Stimulated activated naive CD8-positive, alpha-beta T cell treated with anti-CD3 and anti-CD28 coated beads, Interleukin-15, amount 100 ng/mL, for 72 hours (primary cell): ENCODE measurements around the gene CR1L.
A peak's percentile ranks its signal among the peaks of the same experiment; 100 is the strongest.
"Not testable (repeated sequence)": the region's sequence is repeated elsewhere in the genome, so short reads cannot be mapped to it uniquely, and the experiment has no call there.

Source experiments
- ATAC-seq: fragments of 150-1000 bp; cut with Tn5 transposase; 2 replicates; pipeline ENCODE4 v1.10.0; 2021; ENCODE audit warnings: mild to moderate bottlenecking, moderate library complexity
- DNase-seq, 2 donors: peaks; one replicate each; pipeline ENCODE4 v3.0.0; 2021 to 2022
- H3K27ac Mint-ChIP-seq, 2 donors: one replicate each; pipeline ENCODE4 v1.8.0; 2022; ENCODE audit warnings: mild to moderate bottlenecking in 2 of 2, mixed read lengths in 2 of 2, moderate library complexity in 2 of 2
- H3K27me3 Mint-ChIP-seq: one replicate; pipeline ENCODE4 v1.8.0; 2022; ENCODE audit warnings: mixed read lengths
- H3K4me1 Mint-ChIP-seq: one replicate; pipeline ENCODE4 v1.8.0; 2022; ENCODE audit warnings: mild to moderate bottlenecking, mixed read lengths
- H3K4me3 Mint-ChIP-seq, 2 donors: one replicate each; pipeline ENCODE4 v1.8.0; 2022; ENCODE audit warnings: mild to moderate bottlenecking in 2 of 2, mixed read lengths in 2 of 2, moderate library complexity in 1 of 2
- H3K9me3 Mint-ChIP-seq, 2 donors: one replicate each; pipeline ENCODE4 v1.8.0; 2022; ENCODE audit warnings: mixed read lengths in 2 of 2

The CR1L gene

DNA sequence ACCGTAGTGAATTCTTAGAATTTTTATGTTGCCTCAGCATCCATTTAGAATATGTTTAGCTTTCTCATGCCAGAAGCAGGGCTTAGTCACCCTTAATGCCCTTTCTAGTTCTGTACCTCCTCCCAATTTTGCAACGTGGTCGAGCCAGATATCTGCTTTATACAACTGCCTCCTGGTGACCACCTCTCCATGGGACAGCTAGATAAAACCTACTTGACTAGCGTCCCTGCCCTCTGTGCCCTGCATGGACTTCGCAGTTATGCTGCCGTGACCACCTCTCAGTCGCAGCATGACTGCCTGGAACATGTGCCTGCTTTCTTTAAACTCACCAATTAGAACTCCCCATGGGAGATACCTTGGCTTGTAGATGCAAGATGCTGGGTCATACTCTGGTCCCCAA lies 47.4 kb downstream of the CR1L start:
- not testable (repeated sequence) for H3K9me3 Mint-ChIP-seq, DNase-seq, H3K4me3 Mint-ChIP-seq, H3K4me1 Mint-ChIP-seq, ATAC-seq, H3K27ac Mint-ChIP-seq
- H3K27me3 Mint-ChIP-seq, result peaks cover 14% of the 10 kb centered on the region

DNA sequence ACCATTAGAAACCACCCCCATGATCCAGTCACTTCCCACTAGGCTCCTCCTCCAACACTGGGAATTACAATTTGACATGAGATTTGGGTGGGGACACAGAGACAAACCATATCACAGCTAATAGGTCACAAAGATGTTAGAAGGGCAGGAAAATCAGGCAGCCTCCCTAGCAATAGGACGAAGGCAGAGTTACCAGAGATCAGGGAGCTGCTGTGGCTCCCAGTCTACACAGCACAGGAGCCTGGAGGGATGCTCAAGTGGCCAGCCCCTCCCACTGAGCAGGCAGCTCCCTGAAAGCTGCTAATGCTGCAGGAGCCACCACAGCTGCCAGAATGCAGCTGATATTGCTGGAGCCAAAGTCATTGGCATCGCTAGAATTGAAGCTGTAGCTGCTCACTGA lies 51.0 kb downstream of the CR1L start:
- DNase-seq, result no peak
- no peaks in the 10 kb centered on the region for H3K4me1 Mint-ChIP-seq
- no peak overlapping the region for H3K4me3 Mint-ChIP-seq
- H3K9me3 Mint-ChIP-seq, result no peaks in the 10 kb centered on the region
- no peak for ATAC-seq
- H3K27me3 Mint-ChIP-seq, result peaks cover 14% of the 10 kb centered on the region
- no peak overlapping the region for H3K27ac Mint-ChIP-seq

DNA sequence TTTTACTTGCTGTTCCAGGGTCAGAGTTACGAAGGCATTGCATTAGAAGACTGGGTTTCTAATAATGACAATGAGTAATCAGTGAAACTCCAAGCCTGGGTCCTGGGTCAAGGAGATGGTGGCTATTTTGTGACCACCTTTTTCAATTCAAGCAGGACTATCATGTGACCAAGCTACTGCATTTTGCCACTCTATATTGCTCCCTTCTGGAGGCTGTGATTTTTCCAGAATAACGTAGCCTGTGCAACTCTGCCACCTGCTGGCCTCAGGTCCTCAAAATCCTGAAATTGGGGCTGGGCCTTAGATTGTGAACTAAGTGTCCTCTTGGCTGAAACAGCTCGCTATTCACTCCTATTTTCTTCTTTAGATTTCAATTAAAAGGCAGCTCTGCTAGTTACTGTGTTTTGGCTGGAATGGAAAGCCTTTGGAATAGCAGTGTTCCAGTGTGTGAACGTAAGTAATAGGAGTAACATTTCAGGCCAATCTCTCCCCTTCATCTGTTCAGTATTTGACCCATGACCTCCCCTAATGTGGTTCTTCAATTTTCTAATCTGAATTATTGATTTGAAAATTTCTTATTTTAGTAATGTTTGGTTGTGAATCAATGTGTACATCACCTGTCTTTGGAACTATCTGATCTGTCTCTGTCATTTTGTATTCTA lies 54.0 kb downstream of the CR1L start:
- no peak overlapping the region for H3K27ac Mint-ChIP-seq
- H3K4me3 Mint-ChIP-seq, result no peak overlapping the region
- no peaks in the 10 kb centered on the region for H3K9me3 Mint-ChIP-seq
- DNase-seq (peak; percentile 13 to 33), ATAC-seq (peak; percentile 65)
- H3K27me3 Mint-ChIP-seq, result peaks cover 5% of the 10 kb centered on the region
- H3K4me1 Mint-ChIP-seq, result no peaks in the 10 kb centered on the region

DNA sequence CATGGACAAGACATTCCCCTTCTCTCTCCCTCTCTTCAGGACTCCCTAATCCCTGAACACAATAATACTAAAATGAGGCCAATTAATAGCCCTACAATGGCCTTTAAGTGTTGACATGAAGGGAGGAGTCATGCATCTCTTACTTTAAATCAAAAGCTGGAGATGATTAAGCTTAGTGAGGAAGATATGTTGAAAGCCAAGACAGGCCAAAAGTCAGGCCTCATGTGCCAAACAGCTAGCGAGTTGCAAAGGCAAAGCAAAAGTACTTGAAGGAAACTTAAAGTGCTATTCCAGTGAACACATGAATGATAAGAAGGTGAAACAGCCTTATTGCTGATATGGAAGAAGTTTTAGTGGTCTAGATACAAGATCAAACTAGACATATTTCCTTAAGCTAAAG lies 57.4 kb downstream of the CR1L start:
- no peak overlapping the region for H3K27ac Mint-ChIP-seq
- H3K4me3 Mint-ChIP-seq, result no peak overlapping the region
- H3K9me3 Mint-ChIP-seq, result no peaks in the 10 kb centered on the region
- ATAC-seq (no peak), DNase-seq (no peak)
- no peaks in the 10 kb centered on the region for H3K27me3 Mint-ChIP-seq
- H3K4me1 Mint-ChIP-seq, result no peaks in the 10 kb centered on the region

DNA sequence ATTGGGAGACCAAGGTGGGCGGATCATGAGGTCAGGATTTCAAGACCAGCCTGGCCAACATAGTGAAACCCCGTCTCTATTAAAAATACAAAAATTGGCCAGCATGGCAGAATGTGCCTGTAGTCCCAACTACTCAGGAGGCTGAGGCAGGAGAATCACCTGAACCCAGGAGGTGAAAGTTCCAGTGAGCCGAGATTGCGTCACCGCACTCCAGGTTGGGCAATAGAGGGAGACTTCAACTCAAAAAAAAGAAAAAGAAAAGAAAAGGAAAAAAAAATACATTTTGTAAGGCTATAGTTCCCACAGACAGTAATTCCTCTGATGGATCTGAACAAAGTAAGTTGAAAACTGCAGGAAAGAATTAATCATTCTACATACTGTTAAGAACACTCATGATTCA lies 58.8 kb downstream of the CR1L start:
- DNase-seq (no peak), ATAC-seq (no peak)
- H3K4me3 Mint-ChIP-seq, result no peak overlapping the region
- no peaks in the 10 kb centered on the region for H3K4me1 Mint-ChIP-seq
- H3K27me3 Mint-ChIP-seq, result no peaks in the 10 kb centered on the region
- no peaks in the 10 kb centered on the region for H3K9me3 Mint-ChIP-seq
- no peak overlapping the region for H3K27ac Mint-ChIP-seq

DNA sequence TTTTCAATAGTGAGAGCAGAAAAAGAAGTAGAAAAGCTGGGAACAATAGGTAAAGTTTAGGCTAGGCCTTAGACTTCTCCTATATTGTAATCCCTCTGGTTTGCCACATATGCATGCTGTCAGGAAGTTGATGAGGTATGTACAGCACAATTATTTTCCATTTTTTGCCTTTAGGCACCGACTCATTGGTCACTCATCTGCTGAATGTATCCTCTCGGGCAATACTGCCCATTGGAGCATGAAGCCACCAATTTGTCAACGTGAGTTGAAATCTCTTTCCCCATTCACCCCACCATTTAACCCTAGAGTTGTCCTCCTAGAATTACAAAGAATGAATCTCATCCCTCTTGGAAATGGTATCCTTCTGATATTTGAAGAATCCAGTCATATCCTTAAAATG lies 63.1 kb downstream of the CR1L start:
- not testable (repeated sequence) for H3K4me1 Mint-ChIP-seq, ATAC-seq, H3K27me3 Mint-ChIP-seq, H3K27ac Mint-ChIP-seq, DNase-seq, H3K9me3 Mint-ChIP-seq, H3K4me3 Mint-ChIP-seq

DNA sequence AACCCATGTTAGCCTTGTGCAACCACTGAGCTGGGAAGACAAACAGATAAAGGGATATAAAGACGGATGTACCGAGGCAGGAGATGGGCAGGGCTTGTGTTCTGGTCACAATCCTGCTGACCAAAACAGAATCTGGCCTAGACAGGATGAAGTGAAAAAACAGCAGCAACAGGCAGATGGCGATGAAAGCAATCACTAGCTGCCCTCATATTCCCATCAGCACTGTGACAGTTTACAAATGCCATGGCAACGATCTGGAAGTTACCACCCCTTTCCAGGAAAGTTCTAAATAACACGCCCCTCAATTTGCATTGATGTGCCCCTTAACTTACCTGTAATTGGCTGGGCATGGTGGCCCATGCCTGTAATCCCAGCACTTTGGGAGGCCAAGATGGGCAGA lies 66.4 kb downstream of the CR1L start:
- Mint-ChIP-seq H3K9me3 (no peaks in the 10 kb centered on the region), H3K27ac (no peak overlapping the region), H3K27me3 (no peaks in the 10 kb centered on the region), H3K4me1 (no peaks in the 10 kb centered on the region), H3K4me3 (no peak overlapping the region)
- DNase-seq (no peak), ATAC-seq (no peak)

DNA sequence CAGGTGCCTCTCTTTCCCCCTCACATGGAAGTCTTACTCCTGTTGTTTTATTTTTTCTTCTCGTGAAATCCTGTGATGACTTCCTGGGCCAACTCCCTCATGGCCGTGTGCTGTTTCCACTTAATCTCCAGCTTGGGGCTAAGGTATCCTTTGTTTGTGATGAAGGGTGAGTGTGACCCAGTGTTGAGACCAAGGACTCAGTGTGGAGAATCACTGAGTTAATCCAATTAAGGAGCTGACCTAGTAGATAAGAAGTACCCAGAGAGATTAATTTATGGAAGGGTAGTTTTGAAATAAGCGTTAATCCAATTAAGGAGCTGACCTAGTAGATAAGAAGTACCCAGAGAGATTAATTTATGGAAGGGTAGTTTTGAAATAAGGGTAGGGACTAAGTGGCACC lies 67.8 kb downstream of the CR1L start:
- not testable (repeated sequence) for H3K4me1 Mint-ChIP-seq, H3K27ac Mint-ChIP-seq, ATAC-seq, H3K4me3 Mint-ChIP-seq, H3K27me3 Mint-ChIP-seq, H3K9me3 Mint-ChIP-seq, DNase-seq

DNA sequence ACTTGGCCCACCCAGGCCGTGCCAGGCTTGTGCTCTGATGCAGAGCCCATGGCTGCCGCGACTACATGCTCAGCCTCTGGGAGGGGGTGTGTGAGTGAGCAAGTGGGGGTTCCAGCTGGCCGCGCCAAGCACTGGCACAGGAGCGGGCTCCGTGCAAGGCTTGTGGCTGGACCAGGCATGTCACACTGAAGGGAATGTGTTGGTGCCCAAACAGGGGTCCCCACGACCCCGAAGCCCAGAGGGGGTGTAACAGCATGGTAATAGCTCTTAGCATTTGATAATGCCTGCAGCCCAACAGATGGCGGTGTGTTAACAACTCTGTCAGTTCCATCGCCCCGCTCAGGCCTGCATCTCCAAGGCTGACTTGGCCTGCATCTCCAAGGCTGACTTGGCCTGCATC lies 68.6 kb downstream of the CR1L start:
- no peaks in the 10 kb centered on the region for H3K27me3 Mint-ChIP-seq
- H3K4me1 Mint-ChIP-seq, result no peaks in the 10 kb centered on the region
- DNase-seq (no peak), ATAC-seq (peak; percentile 31)
- no peak overlapping the region for H3K4me3 Mint-ChIP-seq
- H3K27ac Mint-ChIP-seq, result no peak overlapping the region
- no peaks in the 10 kb centered on the region for H3K9me3 Mint-ChIP-seq

DNA sequence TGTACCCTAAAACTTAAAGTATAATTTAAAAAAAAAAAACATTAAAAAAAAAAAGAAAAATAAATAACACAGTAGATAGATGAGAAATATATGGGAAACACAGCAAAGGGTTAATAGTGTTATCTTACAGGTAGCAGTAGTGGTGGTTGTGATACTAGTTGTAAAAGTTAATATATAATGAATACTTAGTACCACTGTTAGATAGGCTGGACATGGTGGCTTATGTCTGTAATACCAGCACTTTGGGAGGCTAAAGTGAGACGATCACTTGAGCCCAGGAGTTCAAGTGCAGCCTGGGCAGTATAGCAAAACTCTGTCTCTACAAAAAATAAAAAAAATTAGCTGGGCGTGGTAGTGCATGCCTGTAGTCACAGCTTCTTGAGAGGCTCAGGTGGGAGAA lies 74.3 kb downstream of the CR1L start:
- Mint-ChIP-seq H3K9me3 (no peaks in the 10 kb centered on the region), H3K27ac (no peak overlapping the region), H3K4me1 (no peaks in the 10 kb centered on the region), H3K27me3 (no peaks in the 10 kb centered on the region), H3K4me3 (no peak overlapping the region)
- ATAC-seq (no peak), DNase-seq (no peak)

DNA sequence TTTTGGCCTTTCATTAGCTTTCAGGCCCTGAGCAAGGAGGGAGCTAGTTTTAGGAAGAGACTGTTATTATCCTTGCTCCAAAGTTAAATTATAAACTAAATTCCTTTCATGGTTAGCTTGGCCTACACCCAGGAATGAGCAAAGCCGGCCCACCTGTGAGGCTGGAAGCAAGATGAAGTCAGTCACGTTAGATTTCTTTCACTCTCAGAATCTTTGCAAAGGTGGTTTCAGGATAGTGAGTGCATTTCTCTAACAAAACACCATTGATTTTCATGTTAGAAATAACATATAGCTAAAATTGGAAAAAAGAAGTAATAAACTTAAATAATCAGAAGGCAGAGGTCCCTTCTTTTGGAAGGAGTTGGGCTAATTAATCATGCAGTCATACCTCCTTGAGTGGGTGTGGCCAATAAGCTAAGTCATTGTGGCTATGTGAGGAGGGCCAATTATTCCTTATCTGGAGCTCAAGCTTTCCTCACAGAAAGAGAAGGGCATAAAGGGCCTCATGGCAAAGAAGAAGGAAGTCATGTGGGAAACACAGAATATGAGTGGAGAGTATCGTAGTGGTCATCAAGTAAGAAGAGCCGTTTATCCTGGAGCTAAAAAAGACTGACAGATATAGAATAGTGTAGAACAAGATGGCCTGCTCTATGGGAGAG lies 83.4 kb downstream of the CR1L start:
- H3K4me3 Mint-ChIP-seq, H3K27me3 Mint-ChIP-seq, DNase-seq, ATAC-seq, H3K9me3 Mint-ChIP-seq: not testable (repeated sequence)
- Mint-ChIP-seq H3K27ac (peak overlapping the region in 1 of 2 donors; percentile 22), H3K4me1 (peaks cover 11% of the 10 kb centered on the region)

DNA sequence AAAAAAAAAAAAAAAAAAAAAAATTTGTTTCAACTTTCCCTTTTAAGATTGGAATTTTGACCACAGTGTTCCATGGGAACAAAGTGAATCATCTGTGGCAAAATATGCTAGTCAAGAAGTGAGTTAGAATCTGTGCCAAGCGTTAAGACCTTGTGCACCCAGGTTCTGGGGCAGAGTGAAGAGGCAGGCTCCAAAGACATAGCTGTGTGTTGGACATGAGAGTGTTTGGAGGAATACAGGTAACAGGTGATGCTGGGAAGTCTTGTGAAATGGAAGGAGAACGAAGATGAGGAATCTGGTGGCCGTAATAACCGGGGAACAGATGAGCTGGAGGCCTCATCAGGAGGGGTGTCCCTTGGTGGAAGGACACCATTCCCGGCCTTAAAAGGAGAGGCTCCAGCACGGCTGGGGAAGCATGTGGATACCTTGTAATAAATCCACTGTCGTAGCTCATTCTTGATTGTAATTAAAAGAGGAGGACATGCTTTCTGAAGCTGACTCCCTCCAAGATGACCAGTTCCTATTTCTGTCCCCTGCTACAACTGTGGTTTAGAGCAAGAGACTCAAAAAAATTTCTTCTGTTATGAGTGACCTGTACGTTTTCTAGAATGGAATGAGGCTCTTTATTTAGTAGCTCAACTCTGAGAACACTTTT lies 92.7 kb downstream of the CR1L start:
- not testable (repeated sequence) for ATAC-seq, H3K27me3 Mint-ChIP-seq, H3K4me3 Mint-ChIP-seq, DNase-seq, H3K27ac Mint-ChIP-seq, H3K9me3 Mint-ChIP-seq
- peaks cover 13% of the 10 kb centered on the region for H3K4me1 Mint-ChIP-seq

DNA sequence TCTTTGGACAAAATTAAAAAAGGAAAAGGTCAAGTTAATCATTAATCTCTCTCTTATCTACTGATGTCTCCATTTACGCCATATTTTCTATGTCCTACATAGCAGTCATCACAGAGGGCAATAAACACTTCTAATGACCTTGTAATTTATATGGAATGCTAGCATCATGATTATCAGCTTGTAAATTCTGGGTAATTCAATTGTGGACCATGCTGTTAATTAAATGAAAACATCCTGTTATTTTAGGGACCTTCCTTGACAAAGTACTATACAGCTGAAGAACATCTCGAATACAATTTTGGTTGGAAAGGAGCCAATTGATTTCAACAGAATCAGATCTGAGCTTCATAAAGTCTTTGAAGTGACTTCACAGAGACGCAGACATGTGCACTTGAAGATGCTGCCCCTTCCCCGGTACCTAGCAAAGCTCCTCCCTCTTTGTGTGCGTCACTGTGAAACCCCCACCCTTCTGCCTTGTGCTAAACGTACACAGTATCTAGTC lies 93.3 kb downstream of the CR1L start:
- Mint-ChIP-seq H3K4me3 (peak overlapping the region in 1 of 2 donors; percentile 25), H3K27ac (peak overlapping the region in 1 of 2 donors; percentile 70), H3K4me1 (peaks cover 13% of the 10 kb centered on the region)
- DNase-seq, ATAC-seq, H3K27me3 Mint-ChIP-seq, H3K9me3 Mint-ChIP-seq: not testable (repeated sequence)

DNA sequence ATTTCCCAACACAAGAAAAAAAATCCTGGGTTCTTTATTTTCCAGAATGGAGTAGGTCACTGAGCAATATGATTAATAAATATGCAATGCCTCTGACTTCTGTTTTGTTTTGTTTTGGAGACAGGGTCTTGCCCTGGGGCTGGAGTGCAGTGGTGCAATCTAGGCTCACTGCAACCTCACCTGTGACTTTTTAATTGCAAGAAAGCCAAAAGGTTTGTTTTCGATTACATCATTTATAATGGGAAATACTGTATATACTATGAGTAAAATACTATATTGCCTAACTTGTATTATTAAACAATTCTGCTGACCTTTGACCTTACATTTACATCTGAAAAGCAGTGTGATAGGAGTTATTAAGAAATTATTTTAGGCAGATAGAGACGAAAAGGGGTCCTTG lies 95.3 kb downstream of the CR1L start:
- Mint-ChIP-seq H3K27ac (no peak overlapping the region), H3K27me3 (no peaks in the 10 kb centered on the region), H3K9me3 (no peaks in the 10 kb centered on the region), H3K4me3 (no peak overlapping the region), H3K4me1 (peaks cover 13% of the 10 kb centered on the region)
- DNase-seq (no peak), ATAC-seq (no peak)

DNA sequence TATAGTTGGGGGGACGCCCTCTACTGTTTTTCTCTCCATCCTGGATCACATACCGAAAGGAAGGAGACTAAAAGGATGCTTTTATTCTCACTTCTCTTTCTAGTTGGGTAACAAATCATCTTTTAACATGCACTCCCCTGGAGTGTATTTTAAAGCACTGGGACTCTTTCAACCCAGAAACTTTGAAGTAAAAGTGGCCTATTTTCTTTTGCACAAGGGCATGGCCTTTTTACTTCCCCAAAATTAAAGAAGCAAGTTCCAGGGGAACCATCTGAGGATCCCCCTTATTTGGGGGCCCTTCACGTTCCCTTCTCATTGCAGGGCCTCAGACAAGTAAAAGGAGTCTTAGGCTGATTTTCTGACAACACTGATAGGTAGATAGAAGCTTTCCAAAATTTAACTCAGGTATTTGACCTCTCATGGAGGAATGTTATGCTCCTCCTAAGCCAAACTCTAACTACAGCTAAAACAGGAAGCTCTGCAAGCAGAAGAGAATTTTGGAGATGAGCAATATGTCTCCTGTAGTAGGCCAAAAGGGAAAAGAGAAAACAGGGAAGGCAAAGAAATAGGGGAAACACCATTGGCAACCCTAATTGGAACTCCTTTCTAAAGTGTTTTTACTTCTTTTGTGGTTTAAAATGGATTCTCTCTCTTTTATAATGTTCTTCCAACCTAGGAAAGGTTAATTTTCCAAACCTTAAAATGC lies 98.1 kb downstream of the CR1L start:
- H3K4me3 Mint-ChIP-seq, result no peak overlapping the region
- H3K27me3 Mint-ChIP-seq, result no peaks in the 10 kb centered on the region
- H3K27ac Mint-ChIP-seq, result no peak overlapping the region
- no peaks in the 10 kb centered on the region for H3K9me3 Mint-ChIP-seq
- DNase-seq, result no peak
- peaks cover 8% of the 10 kb centered on the region for H3K4me1 Mint-ChIP-seq
- no peak for ATAC-seq
